Kidney epithelial cell (primary cell): ENCODE results near the gene SOHLH2. TPM values are rescaled to one million over a fixed set of nuclear protein-coding genes. Genes with fewer than 3 reads are reported as not detected.

ENCODE experiments used
- DNase-seq: peaks from one replicate; pipeline ENCODE4 v3.0.0-alpha.2; 2010; ENCODE audit warnings: low read depth
- H3K27me3 ChIP-seq: 2 replicates; pipeline ENCODE4 v1.6.0; 2011; ENCODE audit warnings: low read length; ENCODE audit not compliant: control insufficient read depth, insufficient read depth
- H3K36me3 ChIP-seq: 2 replicates; pipeline ENCODE4 v1.5.1; 2011; ENCODE audit warnings: low read length; ENCODE audit not compliant: control insufficient read depth, insufficient read depth
- H3K4me3 ChIP-seq: 2 replicates; pipeline ENCODE4 v1.5.1; 2011; ENCODE audit warnings: low read depth, mild to moderate bottlenecking, control low read depth, low read length
- CTCF ChIP-seq: IDR thresholded peaks from 2 replicates; pipeline ENCODE4 v1.5.1; 2011; ENCODE audit warnings: mild to moderate bottlenecking, moderate library complexity, low read length, control low read depth, inconsistent platforms; ENCODE audit not compliant: insufficient read depth, poor library complexity, severe bottlenecking
- total RNA-seq: library from RNA; depleted of rRNA; stranded (reverse); fragments of >200 nt; gene quantifications from 2 replicates; pipeline ENCODE4 v1.2.3, GENCODE V29; 2015

The SOHLH2 gene
- total RNA-seq, 1 donor from 2014 or later: not detected

DNA sequence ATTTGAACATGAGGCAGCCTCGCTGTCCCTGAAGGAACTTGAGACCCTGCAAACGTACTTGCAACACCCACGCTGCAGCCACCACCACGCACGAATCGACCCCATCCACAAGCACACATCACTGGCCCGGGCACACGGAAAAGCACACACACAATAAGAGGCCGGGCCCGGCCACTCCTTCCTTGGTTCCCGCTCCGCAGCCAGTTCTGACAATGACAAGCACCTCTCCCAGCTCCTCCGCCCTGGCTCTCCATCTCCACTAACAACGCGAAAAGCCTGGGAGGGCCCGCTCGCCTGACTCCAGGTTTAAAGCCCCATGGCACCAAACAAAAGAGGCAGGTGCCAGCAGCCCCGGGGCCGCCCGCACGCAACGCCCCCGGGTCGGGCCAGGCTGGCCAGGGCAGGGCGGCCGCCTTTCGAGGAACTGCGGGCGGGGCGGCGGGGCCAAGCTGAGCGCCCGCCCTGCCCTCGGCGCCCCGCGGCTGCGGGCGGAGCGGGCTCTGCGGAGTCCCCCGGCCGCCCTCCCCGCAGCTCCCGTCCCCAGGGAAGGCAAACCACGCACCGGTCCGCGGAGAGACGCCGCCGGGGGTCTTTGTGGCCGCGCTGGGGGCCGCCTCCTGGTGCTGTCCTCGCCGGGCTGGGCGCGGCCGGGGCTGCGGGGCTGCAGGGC is 83.7 kb downstream of the SOHLH2 start:
- H3K36me3 ChIP-seq: no peaks in the 10 kb centered on the region
- no peak for DNase-seq
- peak overlapping the region; percentile 34 for H3K4me3 ChIP-seq
- no peak for TF ChIP-seq CTCF
- peaks cover 9% of the 10 kb centered on the region for H3K27me3 ChIP-seq

DNA sequence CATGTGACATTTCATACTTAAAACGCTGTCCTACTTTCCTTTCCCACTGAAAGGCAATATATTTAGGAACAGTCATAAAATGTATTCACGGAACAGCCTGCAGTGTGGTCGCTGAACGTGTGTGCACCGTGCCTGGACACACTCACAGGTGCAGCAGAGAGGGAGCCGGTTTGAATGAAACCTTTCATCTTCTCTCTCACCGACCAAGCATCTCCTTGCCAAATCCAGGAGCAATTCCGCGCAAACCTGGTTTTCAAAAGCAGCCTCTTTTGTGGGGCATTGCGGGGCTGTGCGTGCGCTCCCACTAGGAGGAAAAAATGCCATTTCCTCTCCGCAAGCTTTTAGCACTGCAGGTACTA is 84.2 kb downstream of the SOHLH2 start:
- H3K4me3 ChIP-seq: peak overlapping the region; percentile 34

GRCh38 chr13:36129539-36129938 is 84.8 kb downstream of the SOHLH2 start:
- Histone ChIP-seq H3K36me3 (no peaks in the 10 kb centered on the region), H3K27me3 (peaks cover 9% of the 10 kb centered on the region), H3K4me3 (no peak overlapping the region)
- no peak for TF ChIP-seq CTCF
- no peak for DNase-seq

More for the DNA sequence above, 84.2 kb downstream of the SOHLH2 start:
- no peaks in the 10 kb centered on the region for H3K36me3 ChIP-seq
- TF ChIP-seq CTCF: no peak
- no peak for DNase-seq
- H3K27me3 ChIP-seq: peaks cover 9% of the 10 kb centered on the region

DNA sequence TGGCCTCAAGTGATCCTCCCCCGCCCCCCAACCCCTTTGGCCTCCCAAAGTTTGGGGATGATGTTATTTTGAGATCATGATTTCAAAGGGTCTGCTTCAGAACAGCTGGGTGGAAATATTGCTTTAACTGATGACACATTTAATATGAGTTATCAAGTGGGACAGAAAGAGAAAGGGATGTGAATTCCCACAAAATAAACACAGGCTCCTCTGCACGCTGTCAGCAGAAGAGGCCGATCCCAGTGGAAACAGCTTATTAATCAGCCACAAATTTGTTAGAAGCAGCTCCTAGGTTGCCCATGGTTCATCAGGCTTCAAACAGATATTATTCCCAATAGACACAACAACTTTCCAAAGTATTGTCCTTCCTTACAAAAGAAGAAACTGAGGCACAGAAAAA is 87.9 kb downstream of the SOHLH2 start:
- H3K4me3 ChIP-seq: no peak overlapping the region
- H3K36me3 ChIP-seq: no peaks in the 10 kb centered on the region
- TF ChIP-seq CTCF: no peak
- H3K27me3 ChIP-seq: peaks cover 8% of the 10 kb centered on the region
- no peak for DNase-seq

GRCh38 chr13:36125841-36126240 is 88.5 kb downstream of the SOHLH2 start:
- no peak for TF ChIP-seq CTCF
- DNase-seq: no peak

DNA sequence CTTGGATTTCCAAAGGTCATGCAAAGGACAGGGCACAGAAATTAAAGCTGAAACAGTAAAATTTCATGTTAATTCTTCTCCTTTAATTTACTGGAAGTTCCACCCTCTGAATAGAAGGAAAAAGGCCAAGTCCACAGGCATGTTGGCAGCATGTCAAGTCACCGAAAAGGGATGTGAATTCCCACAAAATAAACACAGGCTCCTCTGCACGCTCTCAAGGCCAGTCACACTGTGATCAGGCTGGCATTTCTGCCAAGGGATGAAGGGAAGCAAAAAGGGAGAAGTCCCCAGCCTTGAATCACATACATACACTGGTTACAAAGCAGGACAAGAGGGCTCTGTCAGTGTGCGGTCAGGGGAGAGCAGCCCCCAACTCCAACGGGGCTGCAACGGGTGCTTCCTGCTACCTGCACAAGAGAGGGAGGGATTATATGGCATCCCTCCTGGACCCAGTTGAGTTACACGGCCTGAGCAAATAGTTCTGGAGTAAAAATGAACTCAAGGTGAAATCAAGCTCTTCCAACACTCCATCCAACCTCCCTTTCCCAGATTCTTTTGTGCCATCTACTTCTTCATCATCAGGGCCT is 90.0 kb downstream of the SOHLH2 start:
- no peak for TF ChIP-seq CTCF
- Histone ChIP-seq H3K27me3 (peaks cover under 1% of the 10 kb centered on the region), H3K36me3 (no peaks in the 10 kb centered on the region), H3K4me3 (no peak overlapping the region)
- no peak for DNase-seq

More at GRCh38 chr13:36125841-36126240, 88.5 kb downstream of the SOHLH2 start:
- no peaks in the 10 kb centered on the region for H3K36me3 ChIP-seq
- H3K4me3 ChIP-seq: no peak overlapping the region
- H3K27me3 ChIP-seq: peaks cover 6% of the 10 kb centered on the region
